ENCODE measurements around the gene LAP3.
"Not testable (repeated sequence)": the region's sequence is repeated elsewhere in the genome, so short reads cannot be mapped to it uniquely, and the experiment has no call there.

Gene LAP3

DNA sequence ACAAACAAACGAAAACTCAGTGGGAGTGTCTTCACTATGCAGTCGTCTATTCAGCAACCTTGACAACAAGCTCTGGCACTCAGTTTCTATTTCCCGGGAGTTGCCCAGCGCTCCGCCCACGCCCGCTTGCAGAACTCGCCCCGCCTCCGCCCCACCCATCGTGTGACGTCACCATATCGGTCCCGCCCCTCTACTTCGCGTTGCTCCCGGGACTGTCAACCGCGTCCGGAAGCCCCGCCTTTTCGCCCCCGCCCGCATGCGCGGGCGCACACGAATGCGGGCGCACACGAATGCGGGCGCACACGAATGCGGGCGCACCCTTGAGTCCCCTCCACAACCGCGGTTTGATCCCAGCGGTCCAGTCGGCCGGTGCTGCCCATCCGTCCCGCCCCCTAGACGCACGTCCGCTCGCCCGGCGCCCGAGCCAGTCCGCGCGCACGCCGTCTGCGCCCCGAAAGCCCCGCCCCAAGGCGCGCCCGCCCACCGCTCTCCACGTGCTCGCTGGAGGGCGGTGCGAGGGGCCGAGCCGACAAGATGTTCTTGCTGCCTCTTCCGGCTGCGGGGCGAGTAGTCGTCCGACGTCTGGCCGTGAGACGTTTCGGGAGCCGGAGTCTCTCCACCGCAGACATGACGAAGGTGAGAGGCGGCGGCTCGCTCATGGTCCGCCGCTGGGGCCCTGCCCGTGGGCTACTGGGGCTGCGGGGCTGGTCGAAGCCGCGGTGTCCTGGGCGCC is at the start of gene LAP3:
Gene LAP3, plus strand, starts transcription at position 267 of the 733 bp plus-strand sequence. Its CDS starts 268 bp downstream, at position 535.
- DNase-seq (ENCODE audit: low read depth), result peak; percentile 99

DNA sequence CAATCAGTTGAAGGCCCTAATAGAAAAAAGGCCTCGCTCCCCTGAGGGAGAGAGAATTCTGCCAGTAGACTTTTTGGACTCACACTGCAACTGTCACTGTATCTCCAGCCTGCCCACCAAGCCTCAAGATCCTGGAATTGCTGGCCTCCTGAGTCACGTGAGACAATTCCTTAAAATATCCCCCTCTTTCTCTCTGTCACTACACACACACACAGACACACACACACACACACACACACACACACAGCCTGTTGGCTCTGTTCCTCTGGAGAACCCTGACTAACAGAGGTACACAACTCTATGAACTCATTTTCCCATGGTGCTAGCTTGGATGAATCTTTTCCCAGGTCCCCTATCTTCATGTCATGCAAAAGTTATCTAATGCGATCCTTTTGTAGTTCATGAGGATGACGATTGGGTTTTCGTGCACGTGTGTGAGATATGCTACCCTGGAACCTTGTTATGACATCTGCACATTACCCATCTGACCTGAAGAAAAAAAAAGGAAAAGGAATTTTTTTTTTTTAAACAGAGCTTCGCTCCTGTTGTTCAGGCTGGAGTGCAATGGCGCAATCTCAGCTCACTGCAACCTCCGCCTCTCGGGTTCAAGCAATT is 48.3 kb upstream of the LAP3 start:
- DNase-seq (ENCODE audit: low read depth), result no peak

DNA sequence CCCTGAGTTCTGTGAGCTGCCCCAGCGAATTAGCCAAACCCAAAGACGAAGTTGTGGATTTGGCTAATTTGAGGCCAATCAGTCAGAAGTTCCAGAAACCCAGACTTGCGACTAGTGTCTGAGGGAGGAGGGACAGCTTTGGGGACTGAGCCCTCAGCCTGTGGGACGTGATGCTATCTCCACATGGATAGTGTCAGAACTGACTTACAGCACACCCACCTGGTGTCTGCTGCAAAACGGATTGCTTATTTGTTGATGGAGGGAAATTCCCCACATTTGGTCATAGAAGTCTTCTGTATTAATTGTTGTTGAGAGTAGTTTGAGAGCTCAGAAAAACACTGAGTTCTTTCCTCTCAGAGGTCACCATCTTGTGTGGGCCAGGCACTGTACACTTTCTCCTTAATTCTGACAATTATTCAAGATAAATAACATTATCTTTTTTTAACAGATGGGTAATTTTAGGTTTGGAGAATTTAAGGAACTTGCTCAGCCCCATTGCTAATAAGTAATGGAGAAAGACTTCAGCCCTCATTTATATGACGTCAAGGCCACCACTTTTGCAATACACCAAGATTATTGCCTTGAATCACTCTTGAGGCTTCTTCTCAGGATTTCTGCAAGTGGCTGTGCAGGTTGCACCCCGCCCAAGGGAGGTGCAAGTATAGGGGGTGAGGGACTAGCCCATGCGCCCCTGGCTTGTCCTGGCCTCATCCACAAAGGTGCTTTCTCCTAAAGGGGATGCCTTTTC is 45.3 kb upstream of the LAP3 start:
- DNase-seq (ENCODE audit: low read depth), result no peak

DNA sequence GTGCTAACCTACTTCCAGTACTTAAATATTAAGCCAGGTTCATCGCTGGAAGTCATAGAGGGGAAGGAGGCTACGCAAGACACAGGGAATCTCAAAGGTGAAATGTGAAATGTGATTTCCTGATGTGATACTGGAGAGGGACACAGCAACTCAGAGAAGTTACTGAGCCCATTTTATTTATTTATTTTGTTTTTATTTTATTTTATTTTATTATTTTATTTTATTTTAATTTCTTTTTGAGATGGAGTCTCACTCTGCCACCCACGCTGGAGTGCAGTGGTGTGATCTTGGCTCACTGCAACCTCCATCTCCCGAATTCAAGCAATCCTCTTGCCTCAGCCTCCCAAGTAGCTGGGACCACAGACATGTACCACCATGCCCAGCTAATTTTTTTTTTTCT is 42.3 kb upstream of the LAP3 start:
- DNase-seq (ENCODE audit: low read depth), result no peak

DNA sequence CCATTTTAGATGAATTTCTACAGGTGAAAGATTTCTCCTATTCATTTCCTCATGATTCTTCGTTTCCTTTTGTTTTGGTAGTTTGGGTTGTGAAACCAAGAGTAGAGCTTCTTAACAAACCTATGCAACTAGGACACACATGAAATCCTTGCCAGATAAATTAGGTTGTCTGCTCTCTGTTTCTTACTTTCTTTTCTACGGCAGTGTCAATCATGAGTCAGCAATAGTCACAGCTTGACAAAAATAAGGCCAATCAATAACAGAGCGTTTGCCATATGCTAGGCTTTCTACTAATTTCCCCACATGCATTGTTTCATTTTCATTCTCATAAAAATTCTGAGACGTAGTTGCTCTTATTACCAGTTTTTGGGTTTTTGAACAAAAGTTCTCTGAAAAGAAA is 41.8 kb upstream of the LAP3 start:
- no peak for DNase-seq (ENCODE audit: low read depth)

DNA sequence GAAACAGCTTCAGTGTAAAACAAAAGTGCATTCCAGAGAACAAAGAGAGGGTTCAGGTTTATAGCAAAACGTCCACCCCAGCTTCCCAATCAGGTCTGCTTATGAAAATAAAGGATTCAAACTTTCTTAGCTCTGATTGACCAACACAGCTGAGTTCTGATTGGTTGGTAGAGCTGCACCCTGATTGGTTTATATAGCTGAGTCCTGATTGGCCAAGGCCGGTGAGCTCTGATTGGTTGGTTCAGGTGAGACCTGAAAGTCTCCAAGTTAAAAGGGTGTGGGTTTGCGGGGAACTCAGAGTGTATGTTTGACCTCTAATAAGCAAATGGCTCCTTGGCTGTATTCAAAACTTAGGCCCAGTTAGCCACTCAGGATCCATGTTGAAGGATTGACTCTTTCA is 41.1 kb upstream of the LAP3 start:
- DNase-seq (ENCODE audit: low read depth), result no peak

DNA sequence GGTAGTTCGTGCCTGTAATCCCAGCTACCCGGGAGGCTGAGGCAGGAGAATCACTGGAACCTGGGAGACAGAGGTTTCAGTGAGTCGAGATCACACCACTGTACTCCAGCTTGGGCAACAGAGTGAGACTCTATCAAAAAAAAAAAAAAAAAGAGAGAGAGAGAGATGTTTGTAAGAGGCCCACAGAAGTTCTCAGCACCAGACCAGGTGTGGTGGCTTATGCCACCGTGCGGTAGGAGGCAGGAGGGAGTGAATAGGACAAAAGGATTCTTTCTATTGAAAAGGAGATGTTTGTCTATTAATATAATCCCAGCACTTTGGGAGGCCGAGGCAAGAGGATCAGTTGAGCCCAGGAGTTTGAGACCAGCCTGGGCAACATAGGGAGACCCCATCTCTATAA is 39.9 kb upstream of the LAP3 start:
- DNase-seq (ENCODE audit: low read depth), result not testable (repeated sequence)

DNA sequence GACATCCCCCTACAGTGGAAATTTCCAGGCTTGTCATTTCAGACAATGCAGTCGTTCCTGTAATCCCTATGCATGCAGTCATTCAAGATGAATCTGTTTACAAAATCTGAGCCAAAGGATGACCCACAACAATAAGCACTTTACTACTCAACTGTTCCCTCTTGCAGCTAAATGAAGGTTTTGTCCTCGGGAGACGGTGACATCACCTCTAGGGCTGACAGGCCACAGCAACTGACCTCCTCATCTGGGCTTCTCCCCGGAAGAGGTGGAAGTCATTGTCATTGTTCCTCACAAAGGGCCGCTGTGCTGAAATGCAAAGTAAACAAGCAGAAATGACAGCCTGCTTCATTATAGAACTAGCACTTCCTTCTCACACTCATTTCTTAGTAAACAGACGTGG is 32.8 kb upstream of the LAP3 start:
- no peak for DNase-seq (ENCODE audit: low read depth)

DNA sequence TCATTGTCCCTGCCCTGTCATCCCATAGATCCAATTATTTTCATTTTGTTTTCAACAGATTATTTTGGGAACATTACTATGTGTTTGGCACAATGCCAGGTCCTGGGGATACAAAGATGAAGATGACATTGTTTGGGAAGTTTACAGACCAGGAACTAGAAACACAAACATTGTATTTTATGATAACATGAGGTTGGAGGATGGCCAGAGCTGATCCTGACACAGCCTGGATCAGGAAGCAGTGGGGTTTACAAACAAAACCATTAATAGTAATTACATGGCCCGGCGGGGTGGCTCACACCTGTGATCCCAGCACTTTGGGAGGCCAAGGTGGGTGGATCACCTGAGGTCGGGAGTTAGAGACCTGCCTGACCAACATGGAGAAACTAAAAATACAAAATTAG is 32.2 kb upstream of the LAP3 start:
- DNase-seq (ENCODE audit: low read depth), result no peak

DNA sequence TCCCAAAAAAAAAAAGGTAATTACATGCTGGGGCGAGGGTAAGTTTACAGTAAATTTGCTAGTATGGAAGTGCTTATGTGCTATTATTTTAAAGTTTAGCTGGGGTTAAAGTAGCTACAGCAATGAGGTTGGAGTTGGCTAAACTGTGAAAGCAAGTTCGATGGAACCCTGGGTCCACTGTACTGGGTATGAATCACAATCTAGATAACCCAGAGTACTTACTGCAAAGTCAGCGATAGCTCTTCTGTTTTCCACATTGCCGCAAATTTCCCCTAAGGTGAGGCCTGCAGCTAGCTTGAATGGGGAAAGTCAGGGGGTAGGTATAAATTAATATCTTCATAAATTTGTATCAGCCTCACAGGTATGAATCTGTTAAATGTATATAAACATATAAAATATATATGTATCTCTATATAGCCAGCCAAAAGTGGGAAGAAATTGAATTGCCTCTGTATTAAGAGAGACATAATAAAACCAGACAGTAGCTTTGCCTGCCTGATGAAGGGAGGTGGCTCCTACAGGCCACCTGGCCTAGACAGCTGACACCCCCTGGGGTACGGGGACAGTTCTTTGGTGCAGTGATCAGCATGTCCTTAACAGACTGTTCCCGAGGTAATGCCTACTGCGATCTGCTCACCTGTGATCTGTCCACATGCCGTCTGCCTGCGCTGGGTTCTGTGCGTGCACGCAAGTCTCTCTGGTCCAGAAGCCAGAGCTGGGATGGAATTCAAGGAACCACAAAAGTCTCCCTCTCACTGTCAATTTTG is 31.4 kb upstream of the LAP3 start:
- DNase-seq (ENCODE audit: low read depth), result no peak

DNA sequence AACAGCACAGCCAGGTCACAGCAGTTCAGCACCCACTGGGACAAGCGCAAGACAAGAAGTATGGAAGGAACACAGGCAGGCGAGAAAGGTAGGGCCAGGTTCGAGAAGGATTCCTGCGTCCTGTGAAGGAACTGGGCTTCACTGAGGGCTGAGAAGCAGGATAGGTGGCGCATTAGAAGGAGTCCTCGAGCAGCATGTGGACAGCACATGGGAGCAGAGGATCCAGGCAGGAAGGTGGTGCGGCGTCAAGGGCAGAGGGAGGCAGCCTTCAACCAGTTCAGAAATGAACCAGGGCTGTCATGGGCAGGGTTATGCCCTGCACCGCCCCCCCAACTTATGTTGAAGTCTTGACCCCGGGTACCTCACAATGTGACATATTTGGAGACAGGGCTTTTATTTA is 30.8 kb upstream of the LAP3 start:
- DNase-seq (ENCODE audit: low read depth), result no peak

DNA sequence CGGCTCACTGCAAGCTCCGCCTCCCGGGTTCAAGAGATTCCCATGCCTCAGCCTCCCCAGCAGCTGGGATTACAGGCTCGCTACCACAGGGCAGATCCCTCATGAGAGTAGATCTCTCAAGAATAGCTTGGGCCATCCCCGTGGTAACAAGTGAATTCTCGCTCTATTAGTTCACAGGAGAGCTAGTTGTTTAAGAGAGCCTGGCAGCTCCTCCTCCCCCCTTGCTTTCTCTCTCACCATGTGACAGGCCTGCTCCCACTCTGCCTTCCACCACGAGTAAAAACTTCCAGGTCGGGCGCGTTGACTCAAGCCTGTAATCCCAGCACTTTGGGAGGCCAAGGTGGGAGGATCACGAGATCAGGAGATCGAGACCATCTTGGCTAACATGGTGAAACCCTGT is 30.3 kb upstream of the LAP3 start:
- no peak for DNase-seq (ENCODE audit: low read depth)

DNA sequence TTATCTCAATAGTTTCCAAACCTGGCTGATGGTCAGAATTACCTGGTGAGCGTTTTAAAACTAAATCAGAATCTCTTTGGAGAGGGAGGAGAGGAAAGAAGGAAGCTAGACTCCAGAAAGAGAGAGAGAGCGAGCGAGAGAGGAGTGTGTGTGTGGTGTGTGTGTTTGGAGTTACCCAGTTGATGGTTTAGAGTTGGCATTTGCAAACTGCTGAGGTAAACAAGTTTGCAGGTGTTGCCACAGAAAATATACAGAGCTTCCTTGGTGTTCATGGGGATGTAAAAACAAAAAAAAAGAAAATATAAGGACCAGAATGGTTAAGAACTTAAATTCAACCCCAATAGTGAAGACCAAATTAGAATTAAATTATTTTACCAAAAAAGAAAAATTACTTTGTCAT is 26.4 kb upstream of the LAP3 start:
- DNase-seq (ENCODE audit: low read depth), result no peak

DNA sequence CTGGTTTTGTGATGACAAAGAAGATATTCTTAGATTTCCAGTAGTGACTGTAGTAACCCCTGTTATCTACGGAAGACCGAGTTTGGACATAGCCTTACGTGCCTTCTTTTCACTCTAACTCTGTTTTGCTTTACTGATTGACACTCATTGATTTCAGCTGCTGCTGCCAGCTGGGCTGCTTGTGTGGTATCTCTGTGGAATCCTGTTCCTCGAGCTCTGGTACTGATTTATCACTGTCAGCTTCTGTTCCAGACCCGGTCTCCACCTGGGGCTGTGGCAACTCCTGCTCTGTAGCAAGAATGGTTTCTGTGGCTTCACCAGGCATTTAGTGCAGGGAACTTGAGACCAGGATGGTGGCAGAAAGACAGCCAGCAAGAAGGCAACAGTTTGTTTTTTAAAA is 24.6 kb upstream of the LAP3 start:
- no peak for DNase-seq (ENCODE audit: low read depth)

DNA sequence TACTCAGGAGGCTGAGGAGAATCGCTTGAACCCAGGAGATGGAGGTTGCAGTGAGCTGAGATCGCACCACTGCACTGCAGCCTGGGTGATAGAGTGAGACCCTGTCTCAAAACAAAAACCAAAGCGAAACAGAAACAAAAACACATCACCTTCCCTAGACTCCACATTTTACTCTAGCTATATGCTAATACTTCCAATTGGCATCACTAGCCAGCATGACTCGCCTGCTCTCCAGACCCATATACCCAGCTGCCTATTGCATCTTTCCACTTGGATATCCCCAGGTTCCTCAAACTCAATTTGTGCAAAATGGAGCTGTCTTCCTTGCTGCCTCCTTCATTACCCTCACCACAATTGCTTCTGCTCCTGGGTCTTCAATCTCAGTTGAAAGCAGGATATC is 22.4 kb upstream of the LAP3 start:
- DNase-seq (ENCODE audit: low read depth), result no peak

DNA sequence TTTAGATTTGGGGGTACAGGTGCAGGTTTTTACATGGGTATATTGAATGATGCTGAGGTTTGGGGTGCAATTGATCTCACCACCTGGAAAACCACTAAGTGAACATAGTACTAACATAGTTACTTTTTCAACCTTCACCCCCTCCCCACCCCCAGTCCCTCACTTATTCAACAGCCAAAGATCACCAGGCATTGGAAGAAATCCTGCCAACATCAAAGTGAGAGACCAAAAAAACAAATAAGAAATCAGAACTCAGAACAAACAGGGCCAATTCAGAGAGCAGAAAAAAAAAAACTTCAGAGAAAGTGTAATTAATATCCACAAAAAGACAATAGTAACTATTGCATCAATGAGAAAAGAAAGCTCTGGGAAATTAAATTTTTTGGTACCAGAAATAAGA is 20.5 kb upstream of the LAP3 start:
- no peak for DNase-seq (ENCODE audit: low read depth)

DNA sequence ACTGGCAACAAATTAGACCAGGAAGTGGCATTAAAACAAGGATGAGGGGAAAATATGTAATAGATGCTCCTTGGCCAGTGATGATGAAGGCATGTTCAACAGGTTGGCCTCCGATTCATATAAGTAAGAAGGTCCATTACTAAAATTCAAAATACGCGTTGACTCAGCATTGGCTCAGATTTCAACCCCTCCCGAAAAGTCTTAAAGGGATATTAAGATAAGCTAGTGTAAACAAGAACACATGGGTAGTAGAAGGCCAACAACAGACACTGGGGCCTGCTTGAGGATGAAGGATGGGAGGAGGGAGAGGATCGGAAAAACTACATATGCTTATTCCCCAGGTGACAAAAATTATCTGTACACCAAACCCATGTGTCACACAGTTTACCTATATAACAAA is 19.1 kb upstream of the LAP3 start:
- no peak for DNase-seq (ENCODE audit: low read depth)

DNA sequence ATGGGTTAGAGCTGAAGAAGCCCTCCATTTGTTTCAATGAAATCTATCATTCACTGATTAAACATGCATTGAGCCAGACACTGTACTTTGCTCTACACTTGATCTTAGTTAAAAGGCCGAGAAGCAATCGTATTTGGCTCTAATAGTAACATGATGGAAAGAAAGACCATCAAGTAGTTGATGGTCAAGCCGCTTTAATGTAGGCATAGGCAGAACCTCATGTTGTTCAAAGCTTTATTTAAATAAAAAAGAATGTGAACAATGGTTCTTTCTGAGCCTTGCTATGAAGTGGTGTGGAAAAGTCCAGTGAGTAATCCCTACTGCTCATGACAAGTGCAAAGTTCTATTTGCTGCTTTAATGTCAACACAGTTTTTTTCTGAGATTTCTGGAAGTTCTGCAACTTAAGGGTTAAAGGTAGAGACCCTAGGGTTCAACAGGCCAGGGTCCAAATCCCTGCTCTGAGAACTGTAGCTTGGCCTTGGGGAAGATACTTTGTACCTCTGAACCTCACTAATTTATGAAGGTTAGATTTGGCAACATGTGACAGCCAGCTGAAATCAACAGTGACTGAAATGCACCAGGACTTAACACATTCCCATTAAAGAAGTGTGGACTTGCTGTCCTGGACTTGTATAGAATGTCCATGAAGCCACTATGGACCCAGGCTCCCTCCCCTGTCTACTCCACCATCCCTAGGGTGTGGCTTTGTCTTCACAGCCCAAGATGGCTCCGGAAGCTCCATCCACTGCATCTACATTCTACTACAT is 17.9 kb upstream of the LAP3 start:
- no peak for DNase-seq (ENCODE audit: low read depth)

DNA sequence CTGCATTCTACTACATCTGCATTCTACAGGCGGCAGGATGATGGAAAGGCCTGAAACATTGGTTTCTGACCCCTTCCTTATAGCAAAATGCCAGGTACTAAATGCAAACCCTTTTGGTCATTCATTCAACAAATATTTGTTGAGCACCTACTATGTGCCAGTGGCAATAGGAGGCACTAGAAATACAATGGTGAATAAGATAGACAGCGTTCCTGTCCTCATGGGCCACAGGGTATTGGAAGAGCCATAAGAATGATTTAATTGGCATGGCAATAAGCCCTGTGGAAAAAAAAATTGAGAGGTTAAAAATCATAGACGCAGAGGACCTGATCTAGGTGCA is 17.3 kb upstream of the LAP3 start:
- no peak for DNase-seq (ENCODE audit: low read depth)

DNA sequence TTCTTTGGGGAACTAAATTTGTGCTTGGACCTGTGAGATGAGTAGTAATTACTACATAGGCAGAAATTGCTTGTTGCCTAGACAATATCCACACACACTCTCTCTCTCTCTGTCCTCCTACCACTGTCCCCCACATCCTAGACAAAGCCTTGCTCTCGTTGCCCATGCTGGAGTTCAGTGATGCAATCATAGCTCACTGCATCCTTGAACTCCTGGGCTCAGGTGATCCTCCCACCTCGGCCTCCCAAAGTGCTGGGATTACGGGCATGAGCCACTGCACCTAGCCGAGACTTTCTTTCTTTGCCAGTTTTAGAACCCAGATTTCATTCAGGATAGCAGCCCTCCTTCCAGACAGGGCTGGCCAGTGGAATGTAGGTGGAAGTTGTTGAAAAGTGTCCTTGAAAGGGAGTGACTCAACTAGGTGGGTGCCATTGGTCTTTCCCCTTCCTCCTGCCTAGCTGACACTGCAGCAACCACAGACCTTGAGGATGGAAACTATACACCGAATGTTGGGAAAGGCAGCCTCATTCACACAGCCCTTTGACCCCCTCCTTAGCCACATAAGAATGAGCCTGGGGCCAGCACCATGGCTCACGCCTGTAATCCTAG is 16.8 kb upstream of the LAP3 start:
- no peak for DNase-seq (ENCODE audit: low read depth)

DNA sequence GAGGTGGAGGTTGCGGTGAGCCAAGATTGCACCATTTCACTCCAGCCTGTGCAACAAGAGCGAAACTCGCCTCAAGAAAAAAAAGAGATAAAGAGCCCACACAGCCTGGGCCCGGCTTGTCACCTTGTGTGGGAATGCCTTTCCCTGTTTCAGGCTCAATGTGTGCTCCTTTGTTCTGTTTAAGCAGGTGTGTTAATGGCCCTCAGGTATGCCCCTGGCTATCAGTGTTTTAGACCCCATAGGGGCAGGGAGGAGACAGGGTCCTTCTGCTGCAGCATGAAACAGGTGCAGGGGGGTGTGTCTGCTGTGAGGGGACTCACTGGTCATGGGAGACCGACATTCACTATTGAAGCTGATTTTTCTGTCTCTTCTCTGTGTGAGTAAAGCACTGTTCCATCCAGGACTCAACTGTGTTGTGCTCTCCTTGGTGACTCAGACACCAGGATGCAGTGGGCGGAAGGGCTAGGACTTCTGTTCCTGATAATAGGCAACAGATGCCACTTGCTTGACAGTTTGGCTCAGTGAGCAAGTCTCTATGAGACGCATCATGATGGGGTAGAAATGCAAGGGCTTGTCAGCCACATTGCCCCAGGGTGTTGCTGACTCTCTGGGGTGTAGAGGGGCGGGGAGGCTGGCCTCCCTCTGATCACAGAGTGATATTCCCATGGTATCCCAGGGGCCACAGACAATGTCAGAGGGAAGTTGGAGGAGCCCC is 15.6 kb upstream of the LAP3 start:
- DNase-seq (ENCODE audit: low read depth), result no peak
